Measurements from ENCODE around the gene PPP3CA. TPM values are rescaled to one million over a fixed set of nuclear protein-coding genes. Genes with fewer than 3 reads are reported as not detected.

PPP3CA gene
- total and polyA plus RNA-seq, 7 experiments from 2014 or later = 2.9 to 30.9 (median 16.9) TPM

DNA sequence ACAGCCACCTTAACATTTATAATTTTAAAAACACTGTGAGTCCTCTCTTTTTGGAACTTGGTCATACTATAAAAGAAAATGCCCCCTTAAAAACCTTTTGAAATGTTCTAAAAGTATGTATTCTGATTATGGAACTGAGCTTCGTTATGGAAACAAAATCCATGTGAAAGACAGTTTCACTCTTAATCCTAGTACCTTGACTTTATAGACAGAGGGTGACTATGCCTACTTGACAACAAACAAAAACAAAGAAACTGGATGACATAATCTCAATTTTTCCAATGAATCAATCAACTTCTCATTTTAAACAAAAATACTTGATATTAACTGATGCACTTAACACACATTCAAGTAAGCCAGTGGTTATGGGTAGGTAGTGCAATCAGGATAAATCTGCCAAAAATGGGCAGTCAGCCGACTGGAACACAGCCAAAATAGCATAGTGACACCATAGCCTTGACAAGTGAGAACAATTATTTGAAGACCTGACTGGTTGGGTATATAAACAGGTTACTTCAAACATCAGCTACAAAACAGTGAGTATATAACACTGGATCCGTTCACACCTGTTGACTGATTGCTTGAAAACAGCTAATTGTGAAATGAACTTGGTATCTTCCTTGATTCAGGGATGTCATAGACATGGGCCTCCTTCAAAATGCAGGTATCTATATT is 265.5 kb downstream of the PPP3CA start:
- Mint-ChIP-seq H3K9me3 (no peaks in the 10 kb centered on the region), H3K36me3 (peaks cover 6 to 55% (median 37%) of the 10 kb centered on the region in 5 donors), H3K27me3 (no peaks in the 10 kb centered on the region), H3K4me1 (no peaks in the 10 kb centered on the region), H3K27ac (no peak overlapping the region), H3K4me3 (no peak overlapping the region)
- Histone ChIP-seq H3K27ac (ENCODE audit: low read depth, low read length) (no peak overlapping the region), H3K4me1 (ENCODE audit: control insufficient read depth in 2 of 2, insufficient read depth in 2 of 2, low read length in 2 of 2) (no peaks in the 10 kb centered on the region), H3K36me3 (ENCODE audit: control insufficient read depth in 2 of 3, insufficient read depth in 3 of 3, low read length in 3 of 3) (no peaks in the 10 kb centered on the region), H3K4me3 (ENCODE audit: low read length) (no peak overlapping the region), H3K27me3 (ENCODE audit: control insufficient read depth in 2 of 2, insufficient read depth in 2 of 2, low read length in 2 of 2) (no peaks in the 10 kb centered on the region), H3K9me3 (ENCODE audit: control insufficient read depth in 2 of 3, low read length in 3 of 3) (no peaks in the 10 kb centered on the region)
- intact Hi-C loops (cut with micrococcal nuclease) = no loop called here
- ATAC-seq = no peak
- no peak for DNase-seq
- POLR2A ChIA-PET = no interaction called here
- CTCF ChIA-PET = no interaction called here

DNA sequence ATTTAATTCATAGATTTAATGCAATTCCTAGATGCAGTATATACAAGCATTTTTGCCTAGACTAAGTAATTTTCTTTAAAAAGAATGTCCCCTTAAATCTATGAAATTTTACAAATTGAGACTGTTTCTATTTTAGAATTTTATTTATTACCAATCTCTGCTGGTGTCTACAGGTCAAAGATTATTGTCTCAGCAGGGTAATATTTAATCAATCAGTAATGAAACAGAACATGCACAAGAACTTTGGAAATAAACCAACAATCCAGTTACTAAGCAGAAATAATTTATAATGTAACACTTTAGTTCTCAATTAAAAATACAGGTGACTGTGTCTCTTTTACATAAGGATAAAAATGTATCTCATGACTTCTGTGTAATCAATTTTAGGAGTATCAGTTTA is 266.2 kb downstream of the PPP3CA start:
- no peaks in the 10 kb centered on the region for H3K9me3 ChIP-seq (ENCODE audit: control insufficient read depth in 2 of 3, low read length in 3 of 3)
- no peaks in the 10 kb centered on the region for H3K27me3 Mint-ChIP-seq
- ChIA-PET POLR2A (no interaction called here), CTCF (no interaction called here)
- no peaks in the 10 kb centered on the region for H3K27me3 ChIP-seq (ENCODE audit: control insufficient read depth in 2 of 2, insufficient read depth in 2 of 2, low read length in 2 of 2)
- H3K36me3 Mint-ChIP-seq = peaks cover 6 to 62% (median 40%) of the 10 kb centered on the region in 5 donors
- no peaks in the 10 kb centered on the region for H3K4me1 ChIP-seq (ENCODE audit: control insufficient read depth in 2 of 2, insufficient read depth in 2 of 2, low read length in 2 of 2)
- H3K4me3 ChIP-seq (ENCODE audit: low read length) = no peak overlapping the region
- DNase-seq (no peak), ATAC-seq (no peak)
- no peak overlapping the region for H3K27ac ChIP-seq (ENCODE audit: low read depth, low read length)
- no peak overlapping the region for H3K4me3 Mint-ChIP-seq
- no peaks in the 10 kb centered on the region for H3K9me3 Mint-ChIP-seq
- no peaks in the 10 kb centered on the region for H3K36me3 ChIP-seq (ENCODE audit: control insufficient read depth in 2 of 3, insufficient read depth in 3 of 3, low read length in 3 of 3)
- H3K4me1 Mint-ChIP-seq = no peaks in the 10 kb centered on the region
- intact Hi-C loops (cut with micrococcal nuclease) = no loop called here
- H3K27ac Mint-ChIP-seq = no peak overlapping the region

DNA sequence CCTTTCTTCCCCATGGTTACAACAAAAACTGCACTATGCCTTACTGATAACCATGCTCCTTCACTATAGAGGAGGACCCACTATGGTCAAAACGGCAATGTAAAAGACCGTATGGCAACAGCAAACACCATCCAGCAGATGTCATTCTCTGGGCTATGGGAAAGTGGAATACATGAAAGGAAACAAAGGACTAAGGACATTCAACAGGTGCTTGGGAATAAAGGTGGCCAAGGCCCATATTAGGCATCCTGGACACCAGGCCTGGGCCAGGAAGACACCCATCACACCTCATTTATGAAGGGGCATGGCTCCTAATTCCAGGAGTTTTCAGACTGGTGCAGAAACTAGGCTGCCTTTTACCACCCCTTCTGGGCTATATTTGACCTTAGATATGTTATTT is 268.4 kb downstream of the PPP3CA start:
- peaks cover 0 to 6% (median 0%) of the 10 kb centered on the region in 7 donors for H3K4me1 Mint-ChIP-seq

DNA sequence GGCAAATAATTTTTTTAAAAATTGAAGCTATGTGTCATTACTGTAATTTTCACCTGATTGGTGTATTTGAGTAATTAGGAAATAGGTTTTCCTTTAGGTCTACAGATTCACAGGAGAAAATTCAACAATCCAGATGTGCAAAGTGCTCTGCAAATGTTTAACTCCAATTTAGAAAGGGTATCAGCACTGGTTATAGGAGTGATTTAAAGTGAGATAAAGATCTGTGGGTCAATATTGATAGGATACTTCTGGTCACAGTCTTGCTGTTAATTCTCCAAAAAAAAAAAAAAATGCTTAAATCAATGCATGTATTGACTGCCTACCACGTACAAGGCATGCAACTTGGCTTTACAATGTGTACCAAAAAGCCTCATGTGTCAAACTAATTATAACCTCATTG is 271.3 kb downstream of the PPP3CA start:
- no peaks in the 10 kb centered on the region for H3K27me3 Mint-ChIP-seq
- H3K36me3 Mint-ChIP-seq = peaks cover 6 to 63% (median 37%) of the 10 kb centered on the region in 5 donors
- H3K9me3 ChIP-seq (ENCODE audit: control insufficient read depth in 2 of 3, low read length in 3 of 3) = no peaks in the 10 kb centered on the region
- no peak for DNase-seq
- H3K4me1 ChIP-seq (ENCODE audit: control insufficient read depth in 2 of 2, insufficient read depth in 2 of 2, low read length in 2 of 2) = no peaks in the 10 kb centered on the region
- ATAC-seq = no peak
- H3K4me3 ChIP-seq (ENCODE audit: low read length) = no peak overlapping the region
- no peak overlapping the region for H3K27ac Mint-ChIP-seq
- no peak overlapping the region for H3K27ac ChIP-seq (ENCODE audit: low read depth, low read length)
- no peaks in the 10 kb centered on the region for H3K9me3 Mint-ChIP-seq
- H3K36me3 ChIP-seq (ENCODE audit: control insufficient read depth in 2 of 3, insufficient read depth in 3 of 3, low read length in 3 of 3) = no peaks in the 10 kb centered on the region
- intact Hi-C loops (cut with micrococcal nuclease) = no loop called here
- POLR2A ChIA-PET = no interaction called here
- no peak overlapping the region for H3K4me3 Mint-ChIP-seq
- CTCF ChIA-PET = interaction anchor here (0.6 kb wide), 1 partner anchor 36 kb away, joined by 4 read pairs; no protein-coding TSS in a partner anchor
- peaks cover 0 to 6% (median 0%) of the 10 kb centered on the region in 7 donors for H3K4me1 Mint-ChIP-seq
- H3K27me3 ChIP-seq (ENCODE audit: control insufficient read depth in 2 of 2, insufficient read depth in 2 of 2, low read length in 2 of 2) = no peaks in the 10 kb centered on the region

More for the DNA sequence above, 268.4 kb downstream of the PPP3CA start:
- H3K4me1 ChIP-seq (ENCODE audit: control insufficient read depth in 2 of 2, insufficient read depth in 2 of 2, low read length in 2 of 2) = no peaks in the 10 kb centered on the region
- no peaks in the 10 kb centered on the region for H3K27me3 Mint-ChIP-seq
- H3K27ac ChIP-seq (ENCODE audit: low read depth, low read length) = no peak overlapping the region
- H3K9me3 Mint-ChIP-seq = no peaks in the 10 kb centered on the region
- no peak overlapping the region for H3K4me3 ChIP-seq (ENCODE audit: low read length)
- H3K27me3 ChIP-seq (ENCODE audit: control insufficient read depth in 2 of 2, insufficient read depth in 2 of 2, low read length in 2 of 2) = no peaks in the 10 kb centered on the region
- no peaks in the 10 kb centered on the region for H3K36me3 ChIP-seq (ENCODE audit: control insufficient read depth in 2 of 3, insufficient read depth in 3 of 3, low read length in 3 of 3)
- ATAC-seq (no peak), DNase-seq (no peak)
- no peak overlapping the region for H3K4me3 Mint-ChIP-seq
- H3K27ac Mint-ChIP-seq = no peak overlapping the region
- peaks cover 6 to 74% (median 44%) of the 10 kb centered on the region in 5 donors for H3K36me3 Mint-ChIP-seq
- POLR2A ChIA-PET = no interaction called here
- CTCF ChIA-PET = no interaction called here
- H3K9me3 ChIP-seq (ENCODE audit: control insufficient read depth in 2 of 3, low read length in 3 of 3) = no peaks in the 10 kb centered on the region
- intact Hi-C loops (cut with micrococcal nuclease) = no loop called here

DNA sequence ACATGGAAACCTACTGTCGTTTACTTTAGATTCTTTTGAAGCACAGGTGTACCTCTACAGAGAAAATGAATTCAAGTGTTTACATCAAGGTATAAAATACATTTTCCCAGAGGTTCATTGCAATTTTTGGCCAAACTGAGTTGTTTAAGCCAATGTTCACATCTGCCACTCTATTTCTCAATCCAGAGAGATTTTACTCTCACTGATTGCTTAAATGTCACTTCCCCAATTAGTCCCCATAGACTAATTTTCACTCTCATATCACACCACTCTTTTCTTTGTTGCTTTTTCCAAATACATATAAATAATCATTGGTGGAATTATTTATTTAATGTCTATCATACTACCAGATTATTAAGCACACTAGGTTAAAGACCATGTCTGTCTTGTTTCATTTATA is 271.8 kb downstream of the PPP3CA start:
- POLR2A ChIA-PET = no interaction called here
- no peaks in the 10 kb centered on the region for H3K4me1 ChIP-seq (ENCODE audit: control insufficient read depth in 2 of 2, insufficient read depth in 2 of 2, low read length in 2 of 2)
- intact Hi-C loops (cut with micrococcal nuclease) = no loop called here
- H3K4me1 Mint-ChIP-seq = peaks cover 0 to 6% (median 0%) of the 10 kb centered on the region in 7 donors
- no peaks in the 10 kb centered on the region for H3K9me3 ChIP-seq (ENCODE audit: control insufficient read depth in 2 of 3, low read length in 3 of 3)
- H3K9me3 Mint-ChIP-seq = no peaks in the 10 kb centered on the region
- no peak overlapping the region for H3K27ac Mint-ChIP-seq
- ATAC-seq (no peak), DNase-seq (no peak)
- CTCF ChIA-PET = interaction anchor here (0.6 kb wide), 1 partner anchor 28 kb away, joined by 7 read pairs; no protein-coding TSS in a partner anchor
- H3K27me3 Mint-ChIP-seq = no peaks in the 10 kb centered on the region
- H3K27ac ChIP-seq (ENCODE audit: low read depth, low read length) = no peak overlapping the region
- no peaks in the 10 kb centered on the region for H3K27me3 ChIP-seq (ENCODE audit: control insufficient read depth in 2 of 2, insufficient read depth in 2 of 2, low read length in 2 of 2)
- H3K36me3 ChIP-seq (ENCODE audit: control insufficient read depth in 2 of 3, insufficient read depth in 3 of 3, low read length in 3 of 3) = no peaks in the 10 kb centered on the region
- H3K4me3 Mint-ChIP-seq = no peak overlapping the region
- peaks cover 6 to 60% (median 35%) of the 10 kb centered on the region in 5 donors for H3K36me3 Mint-ChIP-seq
- H3K4me3 ChIP-seq (ENCODE audit: low read length) = no peak overlapping the region

DNA sequence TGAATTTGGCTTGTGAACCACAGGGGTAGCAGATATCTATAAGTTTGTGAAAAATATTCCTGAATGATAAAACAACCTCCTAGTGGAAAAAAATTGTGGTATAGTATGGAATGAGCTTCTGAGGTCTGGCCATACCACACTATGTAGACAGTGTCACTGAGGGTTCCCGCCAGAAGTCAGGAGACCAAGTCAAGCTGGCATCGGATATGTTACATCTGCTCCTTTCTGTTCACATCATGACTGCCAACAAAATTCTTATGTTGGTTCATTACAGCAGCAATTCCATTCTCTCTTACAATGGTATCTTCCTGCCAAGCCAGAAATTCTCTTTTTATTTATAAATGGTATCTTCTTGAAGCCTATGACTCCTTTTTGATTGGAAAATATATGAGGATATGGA is 273.0 kb downstream of the PPP3CA start:
- DNase-seq (no peak), ATAC-seq (no peak)
- no peak overlapping the region for H3K27ac Mint-ChIP-seq
- peaks cover 0 to 3% (median 0%) of the 10 kb centered on the region in 3 experiments for H3K36me3 ChIP-seq (ENCODE audit: control insufficient read depth in 2 of 3, insufficient read depth in 3 of 3, low read length in 3 of 3)
- H3K36me3 Mint-ChIP-seq = peaks cover under 1 to 61% (median 29%) of the 10 kb centered on the region in 5 donors
- ChIA-PET POLR2A (no interaction called here), CTCF (no interaction called here)
- H3K4me3 ChIP-seq (ENCODE audit: low read length) = no peak overlapping the region
- no peaks in the 10 kb centered on the region for H3K27me3 Mint-ChIP-seq
- intact Hi-C loops (cut with micrococcal nuclease) = no loop called here
- no peak overlapping the region for H3K27ac ChIP-seq (ENCODE audit: low read depth, low read length)
- H3K9me3 ChIP-seq (ENCODE audit: control insufficient read depth in 2 of 3, low read length in 3 of 3) = no peaks in the 10 kb centered on the region
- H3K4me1 ChIP-seq (ENCODE audit: control insufficient read depth in 2 of 2, insufficient read depth in 2 of 2, low read length in 2 of 2) = no peaks in the 10 kb centered on the region
- no peaks in the 10 kb centered on the region for H3K9me3 Mint-ChIP-seq
- H3K4me1 Mint-ChIP-seq = peaks cover 0 to 6% (median 0%) of the 10 kb centered on the region in 7 donors
- H3K4me3 Mint-ChIP-seq = no peak overlapping the region
- no peaks in the 10 kb centered on the region for H3K27me3 ChIP-seq (ENCODE audit: control insufficient read depth in 2 of 2, insufficient read depth in 2 of 2, low read length in 2 of 2)

DNA sequence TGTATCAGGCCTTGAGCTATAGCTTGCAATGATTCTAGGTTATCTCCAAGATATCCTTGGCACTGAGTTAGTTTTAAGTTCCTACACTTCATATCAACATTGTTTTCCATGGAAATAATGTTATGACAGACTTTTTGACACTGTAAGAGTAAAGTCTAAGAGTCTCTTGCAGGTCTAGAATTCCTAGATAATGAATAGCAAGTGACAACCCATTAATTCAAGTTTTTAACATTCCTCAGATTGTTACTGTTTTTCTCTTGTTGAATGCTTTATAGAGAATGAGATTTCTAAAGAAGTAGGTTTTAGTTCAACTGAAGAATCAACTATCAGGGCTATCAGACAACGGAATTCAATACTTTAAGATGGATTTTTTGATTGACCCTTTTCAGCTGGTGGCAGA is 276.1 kb downstream of the PPP3CA start:
- H3K27ac ChIP-seq (ENCODE audit: low read depth, low read length) = no peak overlapping the region
- H3K4me3 ChIP-seq (ENCODE audit: low read length) = no peak overlapping the region
- no peaks in the 10 kb centered on the region for H3K4me1 ChIP-seq (ENCODE audit: control insufficient read depth in 2 of 2, insufficient read depth in 2 of 2, low read length in 2 of 2)
- intact Hi-C loops (cut with micrococcal nuclease) = no loop called here
- H3K27me3 ChIP-seq (ENCODE audit: control insufficient read depth in 2 of 2, insufficient read depth in 2 of 2, low read length in 2 of 2) = no peaks in the 10 kb centered on the region
- no peak for ATAC-seq
- H3K4me1 Mint-ChIP-seq = peaks cover 0 to 6% (median 0%) of the 10 kb centered on the region in 7 donors
- H3K9me3 ChIP-seq (ENCODE audit: control insufficient read depth in 2 of 3, low read length in 3 of 3) = no peaks in the 10 kb centered on the region
- H3K27me3 Mint-ChIP-seq = no peaks in the 10 kb centered on the region
- H3K4me3 Mint-ChIP-seq = no peak overlapping the region
- peaks cover 0 to 3% (median 0%) of the 10 kb centered on the region in 3 experiments for H3K36me3 ChIP-seq (ENCODE audit: control insufficient read depth in 2 of 3, insufficient read depth in 3 of 3, low read length in 3 of 3)
- no peak overlapping the region for H3K27ac Mint-ChIP-seq
- no peak for DNase-seq
- H3K9me3 Mint-ChIP-seq = no peaks in the 10 kb centered on the region
- peaks cover 0 to 62% (median 18%) of the 10 kb centered on the region in 5 donors for H3K36me3 Mint-ChIP-seq
- CTCF ChIA-PET = no interaction called here
- POLR2A ChIA-PET = interaction anchor here (0.6 kb wide), 1 partner anchor 1242 kb away, joined by 3 read pairs; no protein-coding TSS in a partner anchor

Data from naive thymus-derived CD4-positive, alpha-beta T cell (primary cell).